Aorta (tissue), 5 donors: ENCODE results near the gene C10orf90. TPM values are rescaled to one million over a fixed set of nuclear protein-coding genes. Genes with fewer than 3 reads are reported as not detected.

Experiments
- ATAC-seq: fragments of 200-7000 bp; cut with Tn5 transposase; one replicate; pipeline ENCODE4 v1.9.1; 2022; ENCODE audit warnings: moderate library complexity; ENCODE audit not compliant: low FRiP score
- DNase-seq, 2 donors: peaks; one replicate each; pipeline ENCODE4 v3.0.0-alpha.2; 2020
- H3K27ac ChIP-seq, 2 donors: one replicate each; pipeline ENCODE4 v1.5.1; 2013; ENCODE audit warnings: low read length in 2 of 2, mild to moderate bottlenecking in 2 of 2, moderate library complexity in 2 of 2, control low read depth in 1 of 2, inconsistent platforms in 1 of 2, low read depth in 1 of 2
- H3K27me3 ChIP-seq, 2 donors: one replicate each; pipeline ENCODE4 v1.6.1; 2013; ENCODE audit warnings: control low read depth in 1 of 2, low read length in 1 of 2, mild to moderate bottlenecking in 1 of 2, moderate library complexity in 1 of 2; ENCODE audit not compliant: insufficient read depth in 2 of 2, control insufficient read depth in 1 of 2
- H3K36me3 ChIP-seq, 2 donors: one replicate each; pipeline ENCODE4 v1.6.1; 2013; ENCODE audit warnings: control low read depth in 1 of 2, low read length in 1 of 2, mild to moderate bottlenecking in 1 of 2; ENCODE audit not compliant: insufficient read depth in 2 of 2, control insufficient read depth in 1 of 2
- H3K4me1 ChIP-seq, 2 donors: one replicate each; pipeline ENCODE4 v1.6.1; 2013; ENCODE audit warnings: low read length in 2 of 2, control low read depth in 1 of 2, mild to moderate bottlenecking in 1 of 2, moderate library complexity in 1 of 2; ENCODE audit not compliant: insufficient read depth in 2 of 2, control insufficient read depth in 1 of 2
- H3K4me3 ChIP-seq, 2 donors: one replicate each; pipeline ENCODE4 v1.5.1; 2013; ENCODE audit warnings: low read length in 2 of 2, control low read depth in 1 of 2, mild to moderate bottlenecking in 1 of 2
- H3K9me3 ChIP-seq: one replicate; pipeline ENCODE4 v1.6.1; 2013; ENCODE audit warnings: mild to moderate bottlenecking, low read length; ENCODE audit not compliant: control insufficient read depth
- intact Hi-C, 2 donors: fragments of 100-400 bp; cut with DNase I; formaldehyde crosslinking; loops; one replicate each; pipeline versions ENCODE4 v1.14.2 to v1.15.0; 2022
- polyA plus RNA-seq, 2 donors: library from polyadenylated mRNA; stranded (reverse); fragments of 200-250 nt; gene quantifications; one replicate each; pipeline ENCODE4 v1.2.3, GENCODE V29; 2013
- total RNA-seq, 2 donors: library from RNA; stranded (reverse); fragmentation: NEBNext Ultra II Directional; extraction: Animal tissue kit (Norgen Biotek cat#: 25700); gene quantifications; one replicate each; pipeline ENCODE4 v1.2.1, GENCODE V29; 2021
- donor health status: healthy with polysubstance abuse.
- donor health status: Bipolar disorder and iron deficiency.
- donor health status: DM: no; HTN: no; CAD: no.
- donor health status: DM: no; HTN: no; CAD: no.
- donor health status: DM: yes; HTN: yes; CAD: no.

Gene C10orf90
- total and polyA plus RNA-seq, 4 donors = not detected

DNA sequence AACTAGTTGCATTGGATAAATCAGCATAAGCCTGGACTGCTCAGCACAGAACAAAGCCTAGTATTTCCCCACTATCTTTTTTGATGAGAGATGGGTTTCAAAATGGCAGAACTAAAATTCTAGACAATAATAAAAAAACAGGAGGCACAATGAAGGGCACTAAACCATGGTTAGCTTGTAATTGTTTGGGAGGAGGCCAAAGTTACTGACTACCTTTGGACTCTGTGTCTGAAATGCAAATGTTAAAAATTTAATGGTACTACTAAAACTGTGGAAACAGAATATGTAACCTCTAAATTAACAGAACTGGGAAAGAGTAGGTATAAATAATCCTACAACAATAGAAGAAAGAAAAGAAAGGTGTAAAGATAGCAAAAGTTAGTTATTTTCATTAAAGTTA lies 295.2 kb downstream of the C10orf90 start:
- no peak for ATAC-seq
- Histone ChIP-seq H3K27me3 (no peaks in the 10 kb centered on the region), H3K4me3 (no peak overlapping the region), H3K36me3 (no peaks in the 10 kb centered on the region), H3K9me3 (no peaks in the 10 kb centered on the region), H3K27ac (no peak overlapping the region), H3K4me1 (no peaks in the 10 kb centered on the region)
- no peak for DNase-seq
- intact Hi-C loops = no loop called here

Other genes starting within 250 kb of the C10orf90 start
- 10 to 100 TPM; 64.6 to 82.6 TPM for gene DOCK1, start 234.7 kb upstream of the C10orf90 start, total RNA-seq
- gene DOCK1, start 234.7 kb upstream of the C10orf90 start, polyA plus RNA-seq = 10 to 100 TPM; 10.9 to 21.9 TPM